Testis (tissue), 5 donors: ENCODE measurements around the gene DRC7. TPM values are rescaled to one million over a fixed set of nuclear protein-coding genes. Genes with fewer than 3 reads are reported as not detected.

ENCODE experiments used
- DNase-seq: peaks from one replicate; pipeline ENCODE4 v3.0.0-alpha.2; 2019
- H3K27ac ChIP-seq, 2 donors: fragments of 200-600 bp; sonication (generic); one replicate each; pipeline ENCODE4 v1.5.1; 2019
- H3K27me3 ChIP-seq: fragments of 200-600 bp; sonication (generic); one replicate; pipeline ENCODE4 v1.5.1; 2019
- H3K36me3 ChIP-seq: fragments of 200-600 bp; sonication (generic); one replicate; pipeline ENCODE4 v1.5.1; 2017; ENCODE audit warnings: low read depth; ENCODE audit errors: missing control alignments
- H3K4me1 ChIP-seq: fragments of 200-600 bp; sonication (generic); one replicate; pipeline ENCODE4 v1.5.1; 2019
- H3K4me3 ChIP-seq, 2 donors: fragments of 200-600 bp; sonication (generic); one replicate each; pipeline ENCODE4 v1.5.1; 2017 to 2019
- H3K9me3 ChIP-seq: fragments of 200-600 bp; sonication (generic); one replicate; pipeline ENCODE4 v1.5.1; 2017
- POLR2A ChIP-seq: fragments of 450-650 bp; IDR thresholded peaks from one replicate; pipeline ENCODE4 v1.6.1; 2017; ENCODE audit warnings: antibody characterized with exemption, mild to moderate bottlenecking, moderate library complexity
- WGBS, 2 donors: methylation state at CpG; one replicate each; pipeline ENCODE4 v1.1.5; 2018; 5-methylcytosine and 5-hydroxymethylcytosine counted together
- intact Hi-C: fragments of 100-400 bp; cut with DNase I; formaldehyde crosslinking; loops from one replicate; pipeline ENCODE4 v1.15.1; 2023; ENCODE audit warnings: low total_unique reads
- long read RNA-seq, 2 donors: transcript quantifications; one replicate each; lab custom pipeline, GENCODE V29; 2026
- polyA plus RNA-seq: library from polyadenylated mRNA; stranded (reverse); fragments of 350-450 nt; fragmentation: Illumina TruSeq; extraction: RNeasy Lipid Tissue Mini Kit (QIAGEN cat#74804); gene quantifications from one replicate; pipeline ENCODE4 v1.2.3, GENCODE V29; 2014; ENCODE audit warnings: low read depth, low replicate concordance; ENCODE audit not compliant: insufficient read depth
- total RNA-seq, 2 donors: library from RNA; depleted of rRNA; stranded (reverse); fragments of >200 nt; gene quantifications; one replicate each; pipeline ENCODE4 v1.2.3, GENCODE V29; 2016
- TF ChIP-seq, protein P1 (sequence below), 3 experiments: fragments of 450-650 bp in 2 of 3; fragments of 200-600 bp in 1 of 3; sonication (generic) in 1 of 3; IDR thresholded peaks; one replicate each; pipeline ENCODE4 v1.5.1; 2016 to 2019; ENCODE audit warnings: antibody characterized with exemption in 3 of 3, mild to moderate bottlenecking in 2 of 3, moderate library complexity in 1 of 3

The DRC7 gene, protein sequence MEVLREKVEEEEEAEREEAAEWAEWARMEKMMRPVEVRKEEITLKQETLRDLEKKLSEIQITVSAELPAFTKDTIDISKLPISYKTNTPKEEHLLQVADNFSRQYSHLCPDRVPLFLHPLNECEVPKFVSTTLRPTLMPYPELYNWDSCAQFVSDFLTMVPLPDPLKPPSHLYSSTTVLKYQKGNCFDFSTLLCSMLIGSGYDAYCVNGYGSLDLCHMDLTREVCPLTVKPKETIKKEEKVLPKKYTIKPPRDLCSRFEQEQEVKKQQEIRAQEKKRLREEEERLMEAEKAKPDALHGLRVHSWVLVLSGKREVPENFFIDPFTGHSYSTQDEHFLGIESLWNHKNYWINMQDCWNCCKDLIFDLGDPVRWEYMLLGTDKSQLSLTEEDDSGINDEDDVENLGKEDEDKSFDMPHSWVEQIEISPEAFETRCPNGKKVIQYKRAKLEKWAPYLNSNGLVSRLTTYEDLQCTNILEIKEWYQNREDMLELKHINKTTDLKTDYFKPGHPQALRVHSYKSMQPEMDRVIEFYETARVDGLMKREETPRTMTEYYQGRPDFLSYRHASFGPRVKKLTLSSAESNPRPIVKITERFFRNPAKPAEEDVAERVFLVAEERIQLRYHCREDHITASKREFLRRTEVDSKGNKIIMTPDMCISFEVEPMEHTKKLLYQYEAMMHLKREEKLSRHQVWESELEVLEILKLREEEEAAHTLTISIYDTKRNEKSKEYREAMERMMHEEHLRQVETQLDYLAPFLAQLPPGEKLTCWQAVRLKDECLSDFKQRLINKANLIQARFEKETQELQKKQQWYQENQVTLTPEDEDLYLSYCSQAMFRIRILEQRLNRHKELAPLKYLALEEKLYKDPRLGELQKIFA
- total RNA-seq = 10 to 100 TPM; 35.4 to 62.7 TPM
- polyA plus RNA-seq = 199 TPM
- long read RNA-seq, donor 1 = 0 reads
- long read RNA-seq, donor 2 = 0 reads

DNA sequence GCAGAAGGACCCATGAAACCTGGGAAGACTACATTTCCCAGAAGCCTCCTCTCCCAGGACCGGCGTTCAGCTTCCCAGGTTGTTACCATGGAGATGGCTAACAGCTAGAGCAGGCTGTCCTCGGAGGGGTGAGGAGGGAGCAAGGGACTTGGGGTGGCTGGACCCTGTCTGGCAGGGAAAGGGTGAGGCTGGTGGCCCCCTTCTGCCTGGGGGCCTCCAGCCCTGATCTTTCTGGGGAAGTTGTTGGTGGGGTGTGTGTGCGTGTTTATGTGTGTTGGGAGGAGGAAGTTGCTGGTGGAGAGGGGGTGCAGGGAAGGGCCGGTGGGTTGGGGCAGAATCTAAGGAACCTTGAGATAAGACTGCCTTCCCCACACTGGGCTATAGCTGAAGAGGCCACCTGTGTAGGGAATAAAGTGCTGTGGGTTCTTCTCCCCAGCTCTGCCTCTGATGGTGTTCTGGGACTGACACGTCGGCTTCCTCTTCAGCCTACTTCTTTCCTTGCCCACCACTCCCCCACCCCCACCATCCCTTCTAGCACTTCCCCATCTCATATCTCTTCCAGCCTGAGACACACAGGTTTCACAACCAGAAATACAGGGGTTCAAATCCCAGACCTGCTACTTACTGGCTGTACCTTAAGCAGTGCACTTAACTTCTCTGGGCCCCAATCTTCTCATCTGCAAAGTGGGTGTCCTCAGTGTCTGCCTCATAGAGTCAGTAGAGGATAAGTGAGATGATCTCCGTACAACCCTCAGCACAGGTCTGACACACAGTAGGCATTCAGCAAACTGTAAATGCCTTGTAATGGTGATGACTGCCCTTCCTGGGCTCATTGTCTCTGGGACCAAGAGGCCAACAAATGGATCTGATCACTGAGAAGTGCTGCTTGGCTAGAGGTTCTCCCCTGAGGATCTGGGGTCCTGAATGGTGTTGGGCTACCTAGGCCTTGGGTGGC, at the start of gene DRC7:
Gene DRC7 (plus strand): TSS at position 82 of the 955 bp plus-strand sequence. CDS start 3,144 bp downstream, outside the sequence.
- peak; percentile 69 for DNase-seq
- WGBS, 2 donors = 45 to 59% methylated on average over 6 to 8 of the region's 8 CpGs
- Histone ChIP-seq H3K9me3 (no peaks in the 10 kb centered on the region), H3K27ac (no peak within 1 kb of the TSS), H3K4me3 (no peak within 1 kb of the TSS), H3K36me3 (no peaks in the 10 kb centered on the region), H3K27me3 (no peaks in the 10 kb centered on the region), H3K4me1 (peaks cover 4% of the 10 kb centered on the region)
- intact Hi-C loops = no loop called here
- TF ChIP-seq, protein P1, sequence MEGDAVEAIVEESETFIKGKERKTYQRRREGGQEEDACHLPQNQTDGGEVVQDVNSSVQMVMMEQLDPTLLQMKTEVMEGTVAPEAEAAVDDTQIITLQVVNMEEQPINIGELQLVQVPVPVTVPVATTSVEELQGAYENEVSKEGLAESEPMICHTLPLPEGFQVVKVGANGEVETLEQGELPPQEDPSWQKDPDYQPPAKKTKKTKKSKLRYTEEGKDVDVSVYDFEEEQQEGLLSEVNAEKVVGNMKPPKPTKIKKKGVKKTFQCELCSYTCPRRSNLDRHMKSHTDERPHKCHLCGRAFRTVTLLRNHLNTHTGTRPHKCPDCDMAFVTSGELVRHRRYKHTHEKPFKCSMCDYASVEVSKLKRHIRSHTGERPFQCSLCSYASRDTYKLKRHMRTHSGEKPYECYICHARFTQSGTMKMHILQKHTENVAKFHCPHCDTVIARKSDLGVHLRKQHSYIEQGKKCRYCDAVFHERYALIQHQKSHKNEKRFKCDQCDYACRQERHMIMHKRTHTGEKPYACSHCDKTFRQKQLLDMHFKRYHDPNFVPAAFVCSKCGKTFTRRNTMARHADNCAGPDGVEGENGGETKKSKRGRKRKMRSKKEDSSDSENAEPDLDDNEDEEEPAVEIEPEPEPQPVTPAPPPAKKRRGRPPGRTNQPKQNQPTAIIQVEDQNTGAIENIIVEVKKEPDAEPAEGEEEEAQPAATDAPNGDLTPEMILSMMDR (IDR thresholded peaks at IDR 0.05) = no peak
- TF ChIP-seq POLR2A = no peak

DNA sequence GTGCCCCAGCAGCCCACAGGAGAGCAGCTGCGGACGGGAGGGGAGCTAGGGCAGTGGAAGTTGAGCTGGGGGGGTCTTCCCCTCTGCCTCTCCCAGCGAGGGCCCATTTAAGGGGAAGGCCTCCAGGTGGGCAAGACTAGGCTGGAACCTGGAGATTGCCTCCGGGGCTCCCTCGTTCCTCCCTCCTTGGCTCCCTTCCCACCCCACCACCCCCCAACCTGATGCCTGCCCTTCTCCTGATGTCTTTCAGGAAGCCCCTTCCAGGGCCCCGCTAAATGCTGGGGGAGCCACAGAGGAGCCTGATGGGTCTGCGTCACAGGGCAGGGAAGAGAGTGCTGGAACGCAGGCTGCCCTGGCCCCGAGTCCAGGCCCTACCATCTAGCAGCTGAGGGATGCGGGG, 49.4 kb upstream of the DRC7 start:
- intact Hi-C loops = no loop called here
- peak overlapping the region in 1 of 2 donors; percentile 3 for H3K27ac ChIP-seq
- peaks cover 36% of the 10 kb centered on the region for H3K4me1 ChIP-seq
- no peak overlapping the region for H3K4me3 ChIP-seq
- 53 to 60% methylated on average over 3 to 10 of the region's 10 CpGs for WGBS, 2 donors
- no peaks in the 10 kb centered on the region for H3K36me3 ChIP-seq
- no peaks in the 10 kb centered on the region for H3K27me3 ChIP-seq
- no peak for TF ChIP-seq POLR2A
- TF ChIP-seq, protein P1 (IDR thresholded peaks at IDR 0.05) = no peak
- no peaks in the 10 kb centered on the region for H3K9me3 ChIP-seq
- no peak for DNase-seq

DNA sequence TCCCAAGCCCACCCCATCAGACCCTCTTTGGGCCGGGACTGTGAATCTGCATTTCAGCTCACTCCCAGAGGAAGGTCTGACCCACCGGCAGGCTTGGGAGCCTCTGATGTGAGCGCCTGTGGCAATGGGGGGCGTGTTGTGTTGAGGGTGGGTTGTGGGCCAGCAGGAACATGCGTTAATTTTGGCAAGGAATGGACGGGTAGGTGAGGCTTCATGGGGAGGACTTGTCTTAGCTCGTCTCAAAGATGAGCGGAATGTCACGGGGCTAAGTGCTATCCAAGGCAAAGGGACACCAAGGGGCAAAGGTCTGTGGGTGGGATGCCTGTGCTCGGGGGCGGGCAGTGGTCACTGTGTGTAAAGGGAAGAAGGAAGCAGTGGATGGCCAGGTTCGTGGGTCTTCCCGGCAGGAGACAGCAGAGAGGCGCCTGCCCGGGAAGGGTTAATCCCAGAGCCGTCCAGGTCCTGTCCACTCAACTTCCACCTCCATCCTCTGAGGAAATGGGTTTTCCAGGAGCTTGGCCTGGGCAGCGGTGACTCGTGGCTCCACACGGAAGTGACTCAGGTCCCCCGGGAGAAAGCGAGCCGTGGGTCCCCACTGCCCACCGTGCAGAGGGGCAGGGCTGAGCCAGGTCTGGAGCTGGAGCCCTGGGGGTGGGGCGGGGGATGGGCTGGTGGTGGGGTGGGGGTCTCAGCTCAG, 48.8 kb upstream of the DRC7 start:
- WGBS, 2 donors = 65 to 70% methylated on average over 15 to 24 of the region's 24 CpGs
- intact Hi-C loops = no loop called here

More for the DNA sequence above, 48.8 kb upstream of the DRC7 start:
- Histone ChIP-seq H3K27ac (peak overlapping the region in 1 of 2 donors; percentile 3), H3K27me3 (no peaks in the 10 kb centered on the region), H3K4me3 (no peak overlapping the region), H3K4me1 (peaks cover 29% of the 10 kb centered on the region), H3K9me3 (no peaks in the 10 kb centered on the region), H3K36me3 (no peaks in the 10 kb centered on the region)
- no peak for TF ChIP-seq POLR2A
- TF ChIP-seq, protein P1 (IDR thresholded peaks at IDR 0.05) = no peak
- DNase-seq = no peak
